Thoracic aorta (tissue), 2 donors: Measurements from ENCODE around the gene LRRTM4. TPM values are rescaled to one million over a fixed set of nuclear protein-coding genes. Genes with fewer than 3 reads are reported as not detected.

Experiments used
- ATAC-seq: fragments of 150-250 bp; one replicate; pipeline ENCODE4 v1.8.0; 2017; ENCODE audit warnings: low read depth; ENCODE audit not compliant: insufficient number of reproducible peaks, low FRiP score
- DNase-seq: peaks from one replicate; pipeline ENCODE4 v3.0.0-alpha.2; 2020; ENCODE audit warnings: low spot score
- H3K27ac ChIP-seq, 2 donors: fragments of 200-600 bp; sonication (generic); 1 replicate in 1 of 2; 2 replicates in 1 of 2; pipeline ENCODE4 v1.5.1; 2016; ENCODE audit warnings: mild to moderate bottlenecking in 2 of 2, moderate library complexity in 2 of 2
- H3K27me3 ChIP-seq: fragments of 200-600 bp; sonication (generic); replicated peaks from 2 replicates; pipeline ENCODE4 v1.6.0; 2016; ENCODE audit warnings: mild to moderate bottlenecking; ENCODE audit not compliant: insufficient read depth
- H3K36me3 ChIP-seq: fragments of 200-600 bp; sonication (generic); one replicate; pipeline ENCODE4 v1.5.1; 2016
- H3K4me1 ChIP-seq, 2 donors: fragments of 200-600 bp; sonication (generic); 1 replicate in 1 of 2; 2 replicates in 1 of 2; pipeline versions ENCODE4 v1.5.1 to v1.6.0; 2016; ENCODE audit warnings: low read depth in 2 of 2, mild to moderate bottlenecking in 1 of 2; ENCODE audit not compliant: control insufficient read depth in 1 of 2
- H3K4me3 ChIP-seq: fragments of 200-600 bp; sonication (generic); 2 replicates; pipeline ENCODE4 v1.5.1; 2016; ENCODE audit warnings: mild to moderate bottlenecking
- H3K9me3 ChIP-seq: fragments of 200-600 bp; sonication (generic); 2 replicates; pipeline ENCODE4 v1.5.1; 2016
- total RNA-seq, 2 donors: library from RNA; depleted of rRNA; stranded (reverse); fragments of >200 nt; gene quantifications; one replicate each; pipeline versions ENCODE4 v1.1.0 to v1.2.3, GENCODE V29; 2016
- TF ChIP-seq, protein P1 (sequence below): fragments of 200-600 bp; sonication (generic); IDR thresholded peaks from one replicate; pipeline ENCODE4 v1.5.1; 2019; ENCODE audit warnings: antibody characterized with exemption

The LRRTM4 gene
- total RNA-seq, 2 donors from 2014 or later: not detected

DNA sequence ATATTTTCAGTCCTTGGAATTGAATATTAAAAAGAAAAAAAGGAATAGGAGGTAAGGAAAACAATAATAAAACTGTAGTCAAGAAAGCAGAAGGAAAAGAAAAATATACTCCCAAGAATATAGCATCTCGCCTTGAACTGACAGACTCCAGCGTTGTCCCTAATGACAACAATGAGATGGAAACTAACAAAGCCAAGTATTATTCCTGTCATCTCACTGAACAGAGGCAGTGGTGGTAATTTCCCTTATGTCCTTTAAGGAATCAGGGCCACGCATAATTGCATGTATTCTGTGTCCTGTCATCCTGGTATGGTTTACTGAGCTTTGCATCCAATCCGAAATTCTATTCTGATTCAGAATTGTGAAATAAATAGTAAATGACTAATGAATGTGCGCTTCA lies 158.9 kb downstream of the LRRTM4 start:
- no peak for ATAC-seq
- TF ChIP-seq, protein P1, sequence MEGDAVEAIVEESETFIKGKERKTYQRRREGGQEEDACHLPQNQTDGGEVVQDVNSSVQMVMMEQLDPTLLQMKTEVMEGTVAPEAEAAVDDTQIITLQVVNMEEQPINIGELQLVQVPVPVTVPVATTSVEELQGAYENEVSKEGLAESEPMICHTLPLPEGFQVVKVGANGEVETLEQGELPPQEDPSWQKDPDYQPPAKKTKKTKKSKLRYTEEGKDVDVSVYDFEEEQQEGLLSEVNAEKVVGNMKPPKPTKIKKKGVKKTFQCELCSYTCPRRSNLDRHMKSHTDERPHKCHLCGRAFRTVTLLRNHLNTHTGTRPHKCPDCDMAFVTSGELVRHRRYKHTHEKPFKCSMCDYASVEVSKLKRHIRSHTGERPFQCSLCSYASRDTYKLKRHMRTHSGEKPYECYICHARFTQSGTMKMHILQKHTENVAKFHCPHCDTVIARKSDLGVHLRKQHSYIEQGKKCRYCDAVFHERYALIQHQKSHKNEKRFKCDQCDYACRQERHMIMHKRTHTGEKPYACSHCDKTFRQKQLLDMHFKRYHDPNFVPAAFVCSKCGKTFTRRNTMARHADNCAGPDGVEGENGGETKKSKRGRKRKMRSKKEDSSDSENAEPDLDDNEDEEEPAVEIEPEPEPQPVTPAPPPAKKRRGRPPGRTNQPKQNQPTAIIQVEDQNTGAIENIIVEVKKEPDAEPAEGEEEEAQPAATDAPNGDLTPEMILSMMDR: no peak
- Histone ChIP-seq H3K27me3 (no peaks in the 10 kb centered on the region), H3K4me1 (no peaks in the 10 kb centered on the region), H3K36me3 (no peaks in the 10 kb centered on the region), H3K9me3 (no peaks in the 10 kb centered on the region), H3K4me3 (no peak overlapping the region), H3K27ac (no peak overlapping the region)
- no peak for DNase-seq

DNA sequence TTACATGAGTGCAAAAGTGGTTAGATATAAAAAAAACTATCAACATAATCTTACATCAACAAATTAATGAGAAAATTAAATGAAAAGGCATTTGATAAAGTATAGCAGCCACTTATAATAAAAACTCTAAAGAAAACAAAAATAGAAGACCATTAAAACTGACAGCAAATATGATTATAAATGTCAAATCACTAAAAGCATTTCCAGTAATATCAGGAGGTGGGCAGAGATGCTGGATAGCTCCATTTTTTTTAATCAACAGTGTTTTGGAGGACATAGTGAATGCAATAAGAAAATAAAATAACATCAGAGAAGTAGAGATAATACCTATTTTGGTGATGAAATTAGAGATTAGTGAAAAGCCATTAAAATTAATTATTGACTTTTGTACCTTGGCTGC lies 173.4 kb downstream of the LRRTM4 start:
- no peak for DNase-seq
- Histone ChIP-seq H3K27me3 (no peaks in the 10 kb centered on the region), H3K9me3 (no peaks in the 10 kb centered on the region), H3K27ac (no peak overlapping the region), H3K4me3 (no peak overlapping the region), H3K36me3 (no peaks in the 10 kb centered on the region), H3K4me1 (no peaks in the 10 kb centered on the region)
- ATAC-seq: no peak
- TF ChIP-seq, protein P1: no peak

DNA sequence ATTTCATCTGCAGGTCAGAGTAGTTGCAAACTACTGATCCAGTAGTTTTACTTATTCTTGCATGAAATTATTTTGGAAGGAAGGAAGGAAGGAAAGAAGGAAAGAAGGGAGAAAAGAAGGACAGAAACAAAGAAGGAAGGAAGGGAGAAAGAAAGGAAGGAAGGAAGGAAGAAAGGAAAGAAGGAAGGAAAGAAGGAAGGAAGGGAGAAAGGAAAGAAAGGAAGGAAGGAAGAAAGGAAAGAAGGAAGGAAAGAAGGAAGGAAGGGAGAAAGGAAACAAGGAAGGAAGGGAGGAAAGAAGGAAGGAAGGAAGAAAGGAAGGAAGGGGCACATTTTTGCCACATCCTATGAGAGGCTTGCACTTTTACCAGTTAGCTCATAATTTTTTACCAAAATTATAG lies 186.2 kb downstream of the LRRTM4 start:
- TF ChIP-seq, protein P1: no peak
- no peaks in the 10 kb centered on the region for H3K4me1 ChIP-seq
- H3K4me3 ChIP-seq: no peak overlapping the region
- DNase-seq: no peak
- H3K9me3 ChIP-seq: no peaks in the 10 kb centered on the region
- H3K27me3 ChIP-seq: no peaks in the 10 kb centered on the region
- no peak overlapping the region for H3K27ac ChIP-seq
- no peaks in the 10 kb centered on the region for H3K36me3 ChIP-seq
- ATAC-seq: no peak

DNA sequence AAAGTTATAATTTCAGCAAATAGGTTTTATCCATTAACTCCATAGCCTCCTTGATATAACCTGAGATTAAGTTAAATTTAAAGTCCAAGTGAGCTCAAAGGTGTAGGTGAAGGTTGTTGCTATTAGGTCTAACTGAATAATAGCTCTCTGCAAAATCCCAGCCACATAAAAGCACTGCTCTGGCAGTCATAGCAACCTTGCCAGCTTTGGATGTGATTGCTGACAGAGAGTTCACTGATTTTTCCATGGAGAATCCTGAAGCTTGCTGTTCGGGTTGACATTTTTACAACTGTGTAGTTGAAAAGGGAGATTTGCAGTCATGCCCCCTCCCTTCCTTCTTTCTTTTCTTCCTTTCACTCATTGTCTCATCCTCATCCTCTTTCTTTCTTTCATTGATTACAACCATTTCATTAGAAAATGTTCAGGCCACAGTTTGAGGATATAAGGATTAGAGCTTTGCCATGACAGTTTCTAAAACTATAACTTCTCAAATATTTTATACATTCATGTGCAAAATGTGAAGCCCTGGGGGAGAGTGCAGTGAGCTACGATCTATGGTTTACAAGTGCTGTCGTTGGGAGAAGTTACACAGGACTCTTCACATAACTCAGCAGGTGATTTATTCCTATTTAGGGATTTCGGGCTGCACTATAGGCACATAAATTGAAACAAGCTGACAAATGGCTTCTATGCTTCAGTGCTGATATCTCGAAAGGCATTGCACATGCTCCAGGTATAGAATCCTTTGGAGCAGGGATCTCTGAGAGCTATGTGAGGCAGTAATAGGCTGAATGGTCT lies 193.8 kb downstream of the LRRTM4 start:
- Histone ChIP-seq H3K4me1 (no peaks in the 10 kb centered on the region), H3K27ac (no peak overlapping the region), H3K27me3 (no peaks in the 10 kb centered on the region), H3K36me3 (no peaks in the 10 kb centered on the region), H3K4me3 (no peak overlapping the region), H3K9me3 (no peaks in the 10 kb centered on the region)
- ATAC-seq (no peak), DNase-seq (no peak)
- TF ChIP-seq, protein P1: no peak

DNA sequence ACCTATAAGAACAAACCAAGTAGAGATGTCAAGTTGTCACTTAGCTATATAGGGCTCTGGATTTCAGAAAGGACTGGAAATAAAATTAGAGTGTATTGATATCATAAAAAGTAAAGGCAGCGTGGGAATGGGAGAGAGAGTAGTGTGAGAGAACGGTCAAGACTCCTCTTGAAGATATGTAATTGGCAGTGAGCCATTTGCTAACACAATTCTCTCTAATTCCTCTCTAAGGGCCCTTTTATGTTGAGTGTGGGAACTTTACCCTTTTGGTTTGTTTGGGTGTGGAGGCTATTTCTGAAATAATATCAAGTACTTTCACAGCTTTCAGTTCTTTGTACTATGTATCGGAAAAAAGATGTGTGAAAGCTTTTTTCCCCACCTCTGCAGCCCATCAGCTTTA lies 196.8 kb downstream of the LRRTM4 start:
- TF ChIP-seq, protein P1: no peak
- Histone ChIP-seq H3K36me3 (no peaks in the 10 kb centered on the region), H3K4me3 (no peak overlapping the region), H3K9me3 (no peaks in the 10 kb centered on the region), H3K27me3 (no peaks in the 10 kb centered on the region), H3K27ac (no peak overlapping the region), H3K4me1 (no peaks in the 10 kb centered on the region)
- ATAC-seq (no peak), DNase-seq (no peak)
